HG03045 (cell line): ENCODE results near the gene GAGE13.
"Not testable (repeated sequence)": the region's sequence is repeated elsewhere in the genome, so short reads cannot be mapped to it uniquely, and the experiment has no call there.

Experiments
- ATAC-seq: cut with Tn5 transposase; IDR thresholded peaks from one replicate; pipeline ENCODE4 v1.9.1; 2021; ENCODE audit warnings: mild to moderate bottlenecking, moderate library complexity; ENCODE audit not compliant: unreplicated experiment

Gene GAGE13, protein sequence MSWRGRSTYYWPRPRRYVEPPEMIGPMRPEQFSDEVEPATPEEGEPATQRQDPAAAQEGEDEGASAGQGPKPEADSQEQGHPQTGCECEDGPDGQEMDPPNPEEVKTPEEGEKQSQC

DNA sequence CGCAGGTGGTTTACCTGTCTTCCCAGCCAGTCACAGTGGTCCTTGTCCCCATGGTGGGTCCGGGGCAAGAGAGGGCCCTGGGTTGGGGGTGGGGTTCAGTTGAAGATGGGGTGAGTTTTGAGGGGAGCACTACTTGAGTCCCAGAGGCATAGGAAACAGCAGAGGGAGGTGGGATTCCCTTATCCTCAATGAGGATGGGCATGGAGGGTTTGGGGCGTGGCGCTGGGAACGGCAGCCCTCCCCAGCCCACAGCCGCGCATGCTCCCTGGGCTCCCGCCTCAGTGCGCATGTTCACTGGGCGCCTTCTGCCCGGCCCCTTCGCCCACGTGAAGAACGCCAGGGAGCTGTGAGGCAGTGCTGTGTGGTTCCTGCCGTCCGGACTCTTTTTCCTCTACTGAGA, at the start of gene GAGE13:
Gene GAGE13, plus strand, starts transcription at position 301 of the 400 bp plus-strand sequence. CDS start 1,156 bp downstream, outside the sequence.
- not testable (repeated sequence) for ATAC-seq

DNA sequence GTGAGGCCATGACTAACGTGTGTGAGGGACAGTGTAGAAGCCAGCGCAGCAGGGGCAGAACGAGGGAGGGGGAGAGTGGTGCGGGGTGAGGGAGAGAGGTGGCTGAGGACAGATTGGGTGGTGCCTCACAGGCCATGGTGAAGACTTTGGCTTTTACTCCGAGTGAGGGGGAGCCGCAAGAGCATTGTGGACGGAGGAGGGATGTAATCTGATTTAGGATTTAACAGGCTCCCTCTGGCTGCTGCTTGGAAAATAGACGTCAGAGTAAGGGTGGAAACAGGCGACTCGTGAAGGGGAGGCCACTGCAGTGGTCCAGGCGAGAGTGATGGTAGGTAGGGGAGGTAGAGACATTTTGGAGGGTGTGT, 48.8 kb upstream of the GAGE13 start:
- no peak for ATAC-seq

DNA sequence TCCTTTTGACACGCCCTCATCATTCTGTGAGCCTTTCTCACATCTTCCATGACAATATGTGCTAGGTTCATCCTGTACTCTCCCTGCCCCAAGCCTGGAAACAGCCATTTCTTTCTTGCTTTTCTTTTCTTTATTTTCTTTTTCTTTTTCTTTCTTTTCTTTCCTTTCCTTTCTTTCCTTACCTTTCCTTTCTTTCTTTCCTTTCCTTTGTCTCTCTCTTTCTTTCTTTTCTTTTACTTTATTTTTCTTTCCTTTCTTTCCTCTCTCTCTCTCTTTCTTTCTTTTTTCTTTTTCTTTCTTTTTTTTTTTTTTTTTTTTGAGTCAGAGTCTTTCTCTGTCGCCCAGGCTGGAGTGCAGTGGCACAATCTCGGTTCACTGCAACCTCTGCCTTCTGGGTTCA, 47.2 kb upstream of the GAGE13 start:
- no peak for ATAC-seq

DNA sequence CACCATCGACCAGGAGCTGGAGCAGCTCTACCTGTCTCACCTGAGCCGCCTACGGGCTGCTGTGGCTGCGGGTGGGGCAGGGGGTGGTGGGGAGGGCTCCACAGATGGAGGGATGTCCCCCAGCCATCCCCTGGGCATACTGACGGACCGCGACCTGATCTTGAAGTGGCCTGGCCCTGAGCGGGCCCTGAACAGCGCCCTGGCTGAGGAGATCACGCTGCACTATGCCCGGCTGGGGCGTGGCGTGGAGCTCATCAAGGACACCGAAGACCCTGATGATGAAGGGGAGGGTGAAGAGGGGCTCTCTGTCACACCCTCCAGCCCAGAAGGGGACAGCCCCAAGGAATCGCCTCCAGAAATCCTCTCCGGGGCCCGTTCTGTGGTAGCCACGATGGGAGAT, 45.2 kb upstream of the GAGE13 start:
- ATAC-seq = no peak

DNA sequence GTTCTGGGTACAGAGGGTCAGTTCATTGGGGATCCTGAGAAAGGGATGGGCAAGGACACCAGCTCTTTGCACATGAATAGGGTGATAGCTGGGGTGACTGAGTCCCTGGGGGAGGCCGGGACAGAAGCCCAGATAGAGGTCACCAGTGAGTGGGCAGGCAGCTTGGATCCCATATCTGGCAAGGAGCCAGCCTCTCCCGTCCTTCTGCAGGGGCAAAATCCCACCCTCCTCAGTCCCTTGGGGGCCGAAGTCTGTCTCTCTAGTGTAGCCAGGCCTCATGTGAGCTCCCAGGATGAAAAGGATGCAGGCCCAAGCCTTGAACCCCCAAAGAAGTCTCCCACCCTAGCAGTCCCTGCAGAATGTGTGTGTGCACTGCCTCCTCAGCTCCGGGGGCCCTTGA, 44.8 kb upstream of the GAGE13 start:
- no peak for ATAC-seq

DNA sequence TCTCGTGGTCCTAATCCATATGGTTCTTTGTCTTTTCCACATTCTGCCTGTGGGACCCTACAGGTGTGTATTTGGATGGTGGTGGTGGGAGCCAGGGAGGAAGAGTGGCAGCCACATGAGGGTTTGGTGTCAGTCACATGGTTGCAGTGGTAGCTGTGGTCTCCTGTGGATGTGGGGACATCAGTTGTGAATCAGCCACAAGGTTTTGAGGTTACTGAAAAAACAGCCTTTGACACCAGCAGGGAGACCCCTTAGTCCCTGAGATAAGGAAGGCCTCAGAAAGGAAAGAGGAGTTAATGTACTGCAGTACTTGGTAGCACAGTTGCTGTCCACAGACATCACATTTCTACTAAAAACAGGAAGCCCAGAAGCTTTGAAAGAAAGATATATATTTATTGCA, 43.7 kb upstream of the GAGE13 start:
- ATAC-seq = no peak

DNA sequence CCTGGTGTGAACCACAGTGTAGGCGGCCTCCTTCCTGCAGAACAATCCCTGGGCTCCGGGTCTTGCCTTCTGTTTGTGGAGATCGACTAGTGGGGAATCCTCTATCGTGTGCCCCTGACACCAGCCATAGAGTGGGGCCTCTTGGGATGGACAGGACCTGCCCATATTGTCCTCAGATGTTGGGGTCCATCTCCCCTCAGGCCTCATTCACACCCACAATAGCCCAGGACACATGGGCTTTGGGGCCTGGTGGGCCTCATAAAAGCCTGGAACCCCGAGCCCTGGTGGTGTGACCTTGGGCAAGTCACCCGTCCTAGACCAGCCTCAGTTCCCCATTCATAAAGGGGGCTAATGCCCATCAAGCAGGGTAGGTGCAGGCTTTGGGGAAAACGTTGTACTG, 41.2 kb upstream of the GAGE13 start:
- no peak for ATAC-seq

DNA sequence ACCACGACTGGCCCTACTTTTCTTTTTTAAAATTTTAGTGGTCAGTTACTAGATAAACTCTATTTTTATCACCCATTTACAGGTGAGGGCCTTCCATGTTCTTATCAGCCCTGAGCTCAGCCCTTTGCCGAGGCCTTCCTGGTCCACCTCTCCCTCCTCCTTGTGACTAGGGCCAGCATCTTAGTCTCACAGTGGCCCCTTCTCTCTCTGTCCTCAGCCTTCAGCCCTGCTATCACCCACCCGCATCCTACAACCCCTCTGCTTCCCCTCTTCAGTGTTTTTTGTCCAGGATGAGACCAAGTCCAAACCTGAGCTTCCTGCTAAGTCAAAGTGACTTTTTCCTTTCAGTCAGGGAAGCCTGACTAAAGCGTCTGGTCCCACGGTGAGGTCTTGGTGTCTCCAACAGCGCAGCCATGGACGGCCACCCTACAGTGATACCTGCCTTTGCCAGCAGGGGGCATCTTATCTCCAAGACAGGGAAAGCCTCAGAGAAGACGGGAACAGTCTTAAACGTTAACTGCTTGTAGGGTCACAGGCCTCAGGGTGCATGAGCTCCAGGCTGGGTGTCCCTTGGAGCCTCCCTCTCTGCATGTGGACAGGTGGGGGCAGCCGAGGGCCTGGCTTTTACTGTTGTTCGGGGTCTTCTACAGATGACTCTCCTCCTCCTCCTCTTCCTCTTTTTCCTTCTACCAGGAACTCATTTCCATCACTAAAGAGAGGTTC, 39.6 kb upstream of the GAGE13 start:
- no peak for ATAC-seq

DNA sequence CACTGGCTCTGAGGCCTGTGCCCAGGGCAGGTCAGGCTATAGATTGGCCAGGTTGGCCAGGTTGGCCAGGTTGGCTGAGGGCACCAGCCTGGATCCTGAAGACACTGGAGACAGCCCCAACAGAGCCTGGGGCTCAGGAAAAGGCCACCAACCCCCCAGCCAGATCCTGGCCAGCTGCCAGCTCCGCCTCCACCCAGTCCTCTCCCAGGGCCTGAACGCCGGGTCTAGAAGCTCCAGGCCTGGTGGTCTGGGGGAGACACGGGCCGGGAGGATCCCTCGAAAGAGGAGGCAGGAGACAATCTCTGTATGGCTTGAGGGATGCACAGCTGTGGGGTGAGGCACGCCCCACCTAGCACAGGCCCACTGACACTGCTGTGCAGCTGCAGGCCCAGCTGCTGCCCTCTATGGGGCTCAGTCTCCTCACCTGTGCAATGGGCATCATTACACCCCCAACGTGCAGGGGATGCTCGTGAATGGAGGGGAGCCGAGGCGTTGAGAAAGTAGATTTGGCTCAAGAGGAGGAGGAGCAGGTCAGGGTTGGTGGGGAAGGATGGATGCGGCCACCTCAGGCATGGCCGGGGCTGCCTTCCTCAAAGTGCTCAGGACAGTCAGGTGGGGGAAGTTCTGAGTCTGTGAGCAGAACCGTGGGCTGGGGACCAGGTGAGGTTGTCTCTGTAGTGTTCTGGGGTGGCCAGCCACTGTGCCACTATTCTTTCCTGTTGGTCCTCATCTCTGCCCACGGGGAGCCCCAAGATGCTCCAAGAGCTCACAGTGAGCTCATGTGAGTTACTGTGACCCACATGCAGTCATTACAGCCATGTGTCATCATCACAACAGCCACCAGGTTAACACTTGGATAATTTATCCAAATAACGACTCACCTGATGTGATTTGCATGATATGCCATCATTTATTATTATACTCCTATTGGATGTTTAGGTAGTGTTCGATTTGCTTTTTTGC, 38.7 kb upstream of the GAGE13 start:
- no peak for ATAC-seq

DNA sequence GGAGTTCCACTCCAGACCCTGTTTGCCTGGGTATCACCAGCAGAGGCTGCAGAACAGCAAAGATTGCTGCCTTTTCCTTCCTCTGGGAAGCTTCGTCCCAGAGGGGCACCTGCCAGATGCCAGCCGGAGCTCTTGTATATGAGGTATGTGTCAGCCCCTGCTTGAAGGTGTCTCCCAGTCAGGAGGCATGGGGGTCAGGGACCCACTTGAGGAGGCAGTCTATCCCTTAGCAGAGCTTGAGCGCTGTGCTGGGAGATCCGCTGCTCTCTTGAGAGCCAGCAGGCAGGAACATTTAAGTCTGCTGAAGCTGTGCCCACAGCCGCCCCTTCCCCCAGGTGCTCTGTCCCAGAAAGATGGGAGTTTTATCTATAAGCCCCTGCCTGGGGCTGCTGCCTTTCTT, 32.1 kb upstream of the GAGE13 start:
- ATAC-seq = not testable (repeated sequence)

DNA sequence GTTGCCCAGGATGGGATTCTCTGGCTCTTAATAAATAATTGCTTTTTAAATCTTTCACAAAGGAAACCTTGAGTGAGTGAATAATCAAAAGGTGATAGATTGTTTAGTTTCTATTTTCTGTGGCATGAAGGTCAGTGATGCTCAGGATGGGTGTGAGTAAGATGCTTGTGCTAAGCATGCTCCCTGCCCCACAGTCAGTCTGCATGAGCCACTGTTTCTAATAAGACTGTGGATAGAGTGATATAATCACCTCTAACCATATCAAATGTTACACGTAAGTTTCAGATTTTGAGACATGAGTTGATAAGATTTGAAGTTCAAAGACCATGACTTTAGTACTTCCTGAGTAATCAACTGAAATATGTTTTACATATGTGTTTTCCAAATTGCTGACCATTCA, 30.7 kb upstream of the GAGE13 start:
- ATAC-seq = no peak

DNA sequence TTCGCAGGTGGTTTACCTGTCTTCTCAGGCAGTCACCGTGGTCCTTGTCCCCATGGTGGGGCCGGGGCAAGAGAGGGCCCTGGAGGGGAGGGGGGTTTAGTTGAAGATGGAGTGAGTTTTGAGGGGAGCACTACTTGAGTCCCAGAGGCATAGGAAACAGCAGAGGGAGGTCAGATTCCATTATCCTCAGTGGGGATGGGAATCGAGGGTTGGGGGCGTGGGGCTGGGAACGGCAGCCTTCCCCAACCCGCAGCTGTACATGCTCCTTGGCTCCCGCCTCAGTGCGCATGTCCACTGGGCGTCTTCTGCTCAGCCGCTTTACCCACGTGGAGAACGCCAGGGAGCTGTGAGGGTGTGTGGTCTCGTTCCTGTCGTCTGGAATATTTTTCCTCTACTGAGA, 28.0 kb upstream of the GAGE13 start, which contains the start of gene GAGE10:
Gene GAGE10, plus strand, starts transcription at position 301 of the 400 bp plus-strand sequence. CDS start 1,214 bp downstream, outside the sequence.
- ATAC-seq = no peak

DNA sequence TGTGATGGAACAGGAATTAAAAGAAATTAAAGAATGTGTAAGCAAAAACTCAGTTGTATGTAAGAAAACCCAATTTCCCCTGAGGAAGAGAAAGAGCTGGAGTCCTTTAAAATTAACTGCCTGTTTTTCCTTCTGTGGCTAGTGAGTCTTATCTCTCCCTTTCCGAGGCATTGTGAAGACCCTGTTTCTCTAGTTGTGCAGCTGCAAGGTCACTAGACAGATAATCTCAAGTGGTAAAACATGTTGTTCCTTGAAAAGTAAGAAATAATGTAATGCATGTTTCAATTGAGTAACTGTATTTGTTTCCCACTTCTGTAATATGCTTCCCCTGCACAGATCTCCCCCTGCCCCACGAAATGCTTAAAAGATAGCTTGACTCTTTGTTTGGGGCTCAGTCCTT, 23.6 kb upstream of the GAGE13 start:
- not testable (repeated sequence) for ATAC-seq

DNA sequence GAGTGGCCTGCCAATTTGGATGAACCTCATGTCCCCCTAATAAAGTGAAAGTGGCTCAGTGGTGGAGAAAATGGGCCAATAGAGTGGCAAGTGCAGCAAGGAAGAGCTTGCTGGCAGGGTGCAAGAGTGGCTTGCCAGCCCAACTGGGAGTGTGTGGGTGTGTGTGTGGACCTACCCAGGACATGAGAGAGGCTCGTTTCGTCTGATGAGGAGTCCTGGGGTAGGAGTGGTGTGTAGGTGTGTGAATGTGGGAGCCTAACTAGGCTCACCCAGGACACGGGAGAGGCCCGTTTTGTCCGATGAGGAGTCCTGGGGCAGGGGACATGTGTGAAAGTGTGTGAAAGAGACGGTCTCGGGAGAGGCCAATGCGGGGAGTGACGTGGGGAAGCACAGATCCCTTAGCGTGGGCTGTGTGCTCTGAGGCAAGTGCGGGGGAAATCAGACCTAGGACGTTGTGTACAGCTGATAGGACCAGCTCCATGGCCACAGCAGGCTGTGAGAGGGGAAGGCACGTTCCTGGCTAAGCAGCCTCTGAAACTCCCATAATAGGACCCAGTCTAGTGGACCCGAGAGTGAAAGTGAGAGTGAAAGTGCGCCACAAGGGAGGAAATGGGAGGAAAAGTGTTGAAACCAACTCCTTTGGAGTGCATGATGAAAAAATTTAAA, 22.6 kb upstream of the GAGE13 start:
- ATAC-seq = no peak

DNA sequence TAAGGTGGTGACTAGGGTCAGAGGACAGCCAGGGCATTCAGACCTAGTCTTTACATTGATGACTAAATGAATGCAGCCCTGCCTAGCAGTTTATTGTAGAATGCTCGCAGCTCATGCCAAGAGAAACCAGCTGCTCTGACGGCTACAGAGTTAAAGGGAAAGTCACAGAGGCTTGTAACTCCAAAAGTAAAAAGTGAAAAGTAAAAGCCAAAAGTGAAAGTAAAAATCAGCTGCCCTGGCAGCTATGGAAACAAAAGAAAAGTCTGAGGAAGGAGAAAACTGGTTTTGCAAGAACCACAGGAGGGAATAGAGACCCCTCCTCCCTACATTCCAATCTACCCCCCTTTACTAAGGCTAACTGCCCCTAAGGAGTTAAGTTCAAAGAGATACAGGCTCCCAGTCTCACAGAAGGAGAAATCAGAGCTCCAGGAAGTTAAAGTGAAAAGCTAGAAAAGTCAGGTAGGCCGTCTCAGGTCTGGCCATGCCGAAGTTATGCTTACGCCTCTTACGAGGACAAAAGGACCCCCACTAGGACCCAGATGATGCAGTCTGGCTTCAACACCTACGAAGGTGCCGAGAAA, 21.9 kb upstream of the GAGE13 start:
- ATAC-seq = no peak

DNA sequence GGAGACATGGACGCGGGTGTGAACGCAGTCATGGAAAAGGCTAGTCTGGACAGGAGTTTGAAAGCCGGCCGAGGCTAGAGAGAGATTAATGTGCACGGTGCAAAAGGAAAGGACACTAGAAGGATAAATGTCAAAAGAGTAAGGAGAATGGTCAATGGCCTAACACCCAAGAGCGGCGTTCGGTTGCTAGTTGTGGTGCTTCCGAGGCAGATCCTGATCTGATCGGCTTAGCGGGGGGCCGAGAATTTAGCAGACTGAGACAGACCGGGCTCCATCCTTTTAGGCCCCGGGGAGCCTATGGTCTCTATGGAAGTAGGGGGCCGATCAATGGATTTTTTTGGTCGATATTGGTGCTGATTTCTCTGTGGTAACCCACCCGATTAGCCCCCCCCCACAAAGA, 21.0 kb upstream of the GAGE13 start:
- no peak for ATAC-seq

DNA sequence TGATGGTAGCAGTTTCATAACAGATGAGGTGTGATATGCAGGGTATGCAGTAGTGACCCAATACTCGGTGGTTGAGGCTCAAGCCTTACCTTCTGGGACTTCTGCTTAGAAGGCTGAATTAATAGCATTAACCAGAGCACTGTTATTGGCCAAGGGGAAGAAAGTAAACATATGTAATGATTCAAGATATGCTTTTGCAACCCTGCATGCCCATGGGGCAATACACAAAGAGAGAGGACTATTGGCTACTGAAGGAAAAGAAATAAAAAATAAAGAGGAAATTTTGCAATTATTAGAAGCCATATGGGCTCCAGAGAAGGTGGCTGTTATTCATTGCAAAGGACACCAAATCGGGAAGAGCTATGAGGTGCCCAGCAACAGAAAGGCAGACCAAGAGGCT, 19.2 kb upstream of the GAGE13 start:
- ATAC-seq = no peak

DNA sequence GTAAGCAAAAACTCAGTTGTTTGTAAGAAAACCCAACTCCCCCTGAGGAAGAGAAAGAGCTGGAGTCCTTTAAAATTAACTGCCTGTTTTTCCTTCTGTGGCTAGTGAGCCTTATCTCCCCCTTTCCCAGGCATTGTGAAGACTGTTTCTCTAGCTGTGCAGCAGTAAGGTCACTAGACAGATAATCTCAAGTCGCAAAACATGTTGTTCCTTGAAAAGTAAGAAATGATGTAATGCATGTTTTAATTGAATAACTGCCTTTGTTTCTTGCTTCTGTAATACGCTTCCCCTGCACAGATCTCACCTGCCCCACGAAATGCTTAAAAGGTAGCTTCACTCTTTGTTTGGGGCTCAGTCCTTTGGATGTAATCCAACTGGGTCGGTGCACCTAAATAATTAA, 15.3 kb upstream of the GAGE13 start:
- no peak for ATAC-seq

DNA sequence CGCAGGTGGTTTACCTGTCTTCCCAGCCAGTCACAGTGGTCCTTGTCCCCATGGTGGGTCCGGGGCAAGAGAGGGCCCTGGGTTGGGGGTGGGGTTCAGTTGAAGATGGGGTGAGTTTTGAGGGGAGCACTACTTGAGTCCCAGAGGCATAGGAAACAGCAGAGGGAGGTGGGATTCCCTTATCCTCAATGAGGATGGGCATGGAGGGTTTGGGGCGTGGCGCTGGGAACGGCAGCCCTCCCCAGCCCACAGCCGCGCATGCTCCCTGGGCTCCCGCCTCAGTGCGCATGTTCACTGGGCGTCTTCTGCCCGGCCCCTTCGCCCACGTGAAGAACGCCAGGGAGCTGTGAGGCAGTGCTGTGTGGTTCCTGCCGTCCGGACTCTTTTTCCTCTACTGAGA, 9.6 kb upstream of the GAGE13 start, which contains the start of gene GAGE12J:
Gene GAGE12J, plus strand, starts transcription at position 301 of the 400 bp plus-strand sequence. CDS start 1,157 bp downstream, outside the sequence.
- ATAC-seq = not testable (repeated sequence)

DNA sequence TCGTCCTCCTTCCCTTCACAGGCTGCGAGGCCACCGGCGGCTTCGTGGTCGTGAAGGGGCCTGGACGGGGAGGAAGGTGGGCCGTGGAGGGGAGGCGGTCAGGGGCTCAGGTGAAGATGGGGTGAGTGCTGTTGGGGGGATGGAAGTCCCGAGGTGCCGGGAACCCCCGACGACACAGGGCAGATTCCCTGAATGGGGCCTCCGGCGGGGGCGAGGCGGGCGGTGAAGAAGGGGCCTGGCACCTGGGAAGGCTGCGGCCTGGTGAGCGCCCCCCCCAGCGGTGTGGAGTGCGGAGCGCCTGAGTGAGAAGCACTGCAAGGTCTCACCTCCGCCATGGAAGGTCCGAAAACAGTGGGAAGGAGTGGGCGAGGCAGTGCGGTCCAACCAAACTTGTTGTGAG, 9.1 kb upstream of the GAGE13 start:
- not testable (repeated sequence) for ATAC-seq

DNA sequence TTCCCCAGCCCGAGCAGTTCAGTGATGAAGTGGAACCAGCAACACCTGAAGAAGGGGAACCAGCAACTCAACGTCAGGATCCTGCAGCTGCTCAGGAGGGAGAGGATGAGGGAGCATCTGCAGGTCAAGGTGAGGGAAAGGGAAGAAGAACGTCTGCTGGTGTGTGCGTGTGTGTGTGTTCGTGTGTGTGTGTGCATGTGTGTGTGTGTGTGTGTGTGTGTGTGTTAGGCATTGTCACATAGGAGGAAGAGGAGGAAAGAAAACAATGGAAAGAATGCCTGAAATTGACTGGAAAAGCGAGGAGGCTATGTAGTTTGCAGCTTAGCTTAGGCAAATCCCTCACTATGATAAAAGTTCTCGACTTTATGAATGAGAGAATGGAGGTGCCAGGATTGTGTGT, 7.6 kb upstream of the GAGE13 start:
- ATAC-seq = not testable (repeated sequence)
